HG03575 (cell line): ENCODE data around the gene CNTNAP2.
"Not testable (repeated sequence)": the region's sequence is repeated elsewhere in the genome, so short reads cannot be mapped to it uniquely, and the experiment has no call there.

Experiments
- ATAC-seq: cut with Tn5 transposase; IDR thresholded peaks from one replicate; pipeline ENCODE4 v1.9.1; 2021; ENCODE audit not compliant: unreplicated experiment, insufficient number of reproducible peaks, low FRiP score; ENCODE audit errors: extremely low read depth

Gene CNTNAP2

GRCh38 chr7:146889806-146890555 lies 773.4 kb downstream of the CNTNAP2 start:
- ATAC-seq, result no peak

- ATAC-seq, result no peak
Observed at GRCh38 chr7:146892151-146892550, 775.5 kb downstream of the CNTNAP2 start.

GRCh38 chr7:146894927-146895326 lies 778.3 kb downstream of the CNTNAP2 start:
- no peak for ATAC-seq

DNA sequence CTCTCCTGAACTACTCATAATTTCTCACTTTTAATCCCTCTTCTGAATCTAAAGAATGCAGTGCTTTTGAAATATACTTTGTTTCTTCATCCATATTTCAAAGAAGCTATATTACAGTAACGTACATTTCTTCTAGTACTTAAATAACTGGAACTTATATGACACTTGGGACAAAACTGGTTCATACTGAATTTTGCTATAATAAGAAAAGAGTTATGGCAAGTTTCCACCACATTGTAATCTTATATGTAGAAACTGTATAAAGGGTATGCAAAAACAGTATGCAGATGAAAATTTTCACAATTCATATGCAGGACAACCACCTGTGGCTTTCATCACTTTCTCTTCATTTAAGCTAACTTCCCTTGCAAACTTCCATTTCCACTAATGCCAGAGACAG lies 785.7 kb downstream of the CNTNAP2 start:
- no peak for ATAC-seq

DNA sequence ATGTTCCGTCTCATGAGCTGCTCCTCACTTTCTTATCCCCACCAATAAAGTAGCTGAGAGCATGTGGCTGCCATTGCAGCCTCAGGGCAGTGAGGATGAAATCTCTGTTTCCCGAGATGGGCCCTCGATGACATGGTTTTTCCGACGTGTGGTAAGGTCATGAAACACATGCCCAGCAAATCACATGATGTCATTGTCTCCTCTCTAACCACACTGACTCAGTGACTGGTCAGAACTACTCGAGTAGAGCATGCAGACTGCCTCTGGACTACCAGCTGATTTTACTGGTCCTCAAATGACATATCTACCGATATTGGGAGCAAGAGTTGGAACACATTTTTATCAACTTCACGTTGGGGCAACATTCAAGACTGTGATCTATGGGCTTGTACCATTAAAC lies 786.1 kb downstream of the CNTNAP2 start:
- ATAC-seq, result no peak

GRCh38 chr7:146905746-146906145 lies 789.1 kb downstream of the CNTNAP2 start:
- not testable (repeated sequence) for ATAC-seq

GRCh38 chr7:146922782-146923181 lies 806.2 kb downstream of the CNTNAP2 start:
- ATAC-seq, result no peak

DNA sequence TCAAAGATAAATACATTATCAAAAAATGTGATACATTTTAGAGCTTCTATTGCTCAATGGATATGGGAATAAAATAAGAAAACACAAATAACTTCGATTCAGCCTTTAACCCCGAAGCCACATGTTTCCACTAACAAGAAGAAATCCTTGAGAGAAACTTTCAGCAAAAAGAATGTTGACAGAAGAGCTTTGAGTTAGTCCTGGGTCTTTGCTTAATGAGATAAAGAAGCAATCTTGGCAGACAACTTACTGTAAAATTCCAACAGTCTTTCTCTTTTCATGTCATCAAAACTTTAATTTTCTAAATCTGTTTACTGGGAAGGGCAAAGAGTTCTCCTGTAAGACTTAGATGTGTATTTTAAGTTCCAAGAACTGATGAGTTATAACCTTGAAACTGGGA lies 810.2 kb downstream of the CNTNAP2 start:
- no peak for ATAC-seq

DNA sequence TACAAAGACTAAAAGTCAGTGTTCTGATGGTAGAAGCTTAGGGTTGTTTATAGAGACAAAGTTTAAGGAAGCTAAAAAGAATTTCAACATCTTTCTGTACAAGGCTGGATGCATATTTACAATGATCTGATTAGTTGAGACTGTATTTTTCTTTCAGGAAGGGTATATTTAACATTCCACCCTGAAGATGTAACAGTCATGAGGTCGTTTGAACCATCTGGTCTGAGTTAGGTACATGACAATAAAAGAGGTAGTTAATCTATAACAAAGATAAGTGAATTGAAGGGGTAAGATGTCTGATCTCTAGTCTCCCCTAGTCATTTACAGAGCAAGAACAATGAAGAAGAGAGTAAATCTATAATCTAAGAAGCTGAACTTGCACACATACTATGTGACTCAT lies 821.2 kb downstream of the CNTNAP2 start:
- ATAC-seq, result no peak

GRCh38 chr7:146943483-146943882 lies 826.9 kb downstream of the CNTNAP2 start:
- ATAC-seq, result no peak

- ATAC-seq, result no peak
Observed at GRCh38 chr7:146948703-146949102, 832.1 kb downstream of the CNTNAP2 start.

GRCh38 chr7:146956321-146956720 lies 839.7 kb downstream of the CNTNAP2 start:
- ATAC-seq, result no peak

GRCh38 chr7:146956853-146957252 lies 840.3 kb downstream of the CNTNAP2 start:
- ATAC-seq, result no peak

DNA sequence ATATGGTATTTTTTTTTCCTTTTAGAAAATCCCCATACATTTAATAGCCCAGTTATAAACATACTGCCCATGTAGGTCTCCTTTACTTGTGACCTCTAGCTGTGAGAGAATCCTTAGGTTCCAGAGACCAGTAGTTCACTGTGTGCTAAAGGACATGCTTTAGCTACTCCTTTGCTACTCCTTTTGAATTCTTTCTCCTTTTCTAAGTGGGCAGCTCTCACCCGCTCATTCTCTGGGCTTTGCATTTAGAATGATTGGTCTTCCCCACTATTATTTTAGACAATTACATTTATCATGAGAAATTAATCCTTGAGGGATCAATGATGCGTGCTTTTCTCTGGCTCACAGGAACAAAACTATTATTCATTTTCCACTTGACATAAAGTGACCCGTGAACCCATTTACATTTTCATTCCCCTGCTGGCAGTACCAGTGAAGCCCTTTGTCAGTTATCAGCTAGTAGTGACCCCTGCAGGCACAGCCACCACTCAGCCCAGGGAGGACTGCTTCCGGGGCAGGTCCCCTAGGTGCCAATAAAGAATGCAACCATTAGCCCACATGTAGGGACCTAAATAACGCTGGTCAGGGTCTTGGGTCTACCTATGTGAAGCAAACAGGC lies 844.3 kb downstream of the CNTNAP2 start:
- ATAC-seq, result no peak

DNA sequence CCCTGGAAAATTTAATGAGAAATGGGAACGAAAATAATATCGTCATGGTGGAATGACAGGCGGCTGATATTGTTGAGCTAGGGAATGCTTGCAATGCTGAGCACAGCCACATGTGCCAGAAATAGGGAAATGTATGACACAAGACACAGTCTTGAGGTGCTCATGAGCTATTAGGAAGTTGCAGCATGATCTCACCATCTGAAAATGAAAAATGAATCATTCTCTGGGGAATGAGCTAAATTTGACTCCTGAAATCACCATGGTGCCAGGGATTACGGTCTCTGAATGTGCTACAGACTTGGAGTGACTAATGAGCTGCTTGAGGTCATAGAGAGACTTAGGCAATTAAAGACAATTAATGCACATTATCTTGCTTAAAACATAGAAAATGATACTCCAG lies 845.0 kb downstream of the CNTNAP2 start:
- ATAC-seq, result no peak

DNA sequence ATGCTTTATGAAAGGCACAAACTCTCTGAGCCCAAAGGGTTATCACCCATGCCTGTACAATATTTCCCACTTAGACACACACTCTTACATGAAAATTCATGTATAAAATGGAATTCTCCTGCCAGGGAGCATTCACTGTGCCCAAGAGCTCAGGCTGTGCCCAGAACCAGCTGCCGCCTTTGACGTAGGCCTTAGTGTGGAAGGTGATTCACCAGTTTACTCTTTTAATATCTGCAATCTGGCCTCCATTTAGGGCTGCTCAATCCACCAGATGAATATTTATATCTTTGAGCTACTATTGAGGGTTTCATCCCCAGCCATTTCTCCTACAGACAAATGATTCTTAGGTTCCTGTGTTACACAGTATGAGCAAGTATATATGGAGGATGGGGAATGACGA lies 849.7 kb downstream of the CNTNAP2 start:
- ATAC-seq, result no peak

DNA sequence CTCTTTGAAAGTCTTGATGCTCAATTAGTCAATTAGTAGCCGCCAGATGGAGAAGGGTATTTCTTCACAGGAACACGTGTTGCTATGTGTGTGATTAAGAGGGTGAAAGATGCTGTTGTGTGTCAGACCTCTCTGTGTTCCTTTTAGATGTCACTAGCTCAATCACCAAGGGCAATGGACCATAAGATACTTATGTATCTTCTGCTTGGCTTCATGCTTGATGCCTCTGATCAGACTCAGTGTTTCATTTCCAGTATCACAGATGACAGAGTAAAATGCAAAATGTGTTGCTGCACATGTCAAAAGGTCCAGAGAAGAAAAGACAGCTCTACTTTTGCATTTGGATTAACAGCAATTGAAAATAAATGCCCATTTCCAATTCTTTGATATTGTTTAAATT lies 865.9 kb downstream of the CNTNAP2 start:
- ATAC-seq, result no peak

GRCh38 chr7:146991596-146991995 lies 875.0 kb downstream of the CNTNAP2 start:
- ATAC-seq, result no peak

- ATAC-seq, result no peak
Observed at GRCh38 chr7:146993764-146994163, 877.2 kb downstream of the CNTNAP2 start.

DNA sequence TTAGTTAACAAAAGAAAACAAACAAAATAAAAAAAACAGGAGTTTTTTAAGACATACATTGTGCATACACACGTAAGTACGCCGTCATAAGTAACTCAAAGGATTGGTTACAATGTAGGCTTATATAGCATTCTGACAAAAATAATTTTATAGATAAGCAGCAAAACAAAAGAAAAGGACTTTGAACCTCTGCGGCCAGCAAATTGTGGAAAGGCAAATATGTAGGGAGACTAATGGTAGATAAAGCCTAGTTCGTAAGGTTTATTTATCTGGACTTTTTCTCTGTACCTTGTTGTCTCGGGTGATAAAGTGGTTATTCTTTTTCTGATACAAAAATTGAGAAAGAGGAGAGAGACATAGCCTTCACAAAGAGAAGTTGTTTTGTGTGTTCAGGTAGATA lies 891.9 kb downstream of the CNTNAP2 start:
- ATAC-seq, result no peak

DNA sequence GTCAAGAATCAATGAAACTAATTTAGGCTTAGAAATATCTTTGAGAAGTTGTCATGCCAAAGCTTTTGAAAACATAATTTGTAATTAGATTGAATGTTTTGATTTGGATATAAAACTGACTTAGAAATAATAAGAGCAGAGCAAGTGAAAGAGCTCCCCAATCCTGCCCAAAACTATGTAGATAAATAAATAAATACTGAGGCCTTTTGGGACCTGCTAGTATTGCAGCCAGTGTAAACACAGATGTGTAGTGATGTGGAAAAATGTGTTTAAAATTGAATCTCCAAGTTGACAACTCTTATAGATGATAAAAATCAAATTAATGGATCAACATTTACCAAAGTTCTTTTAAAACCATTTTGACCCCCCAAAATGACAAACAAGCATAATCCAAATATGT lies 896.1 kb downstream of the CNTNAP2 start:
- ATAC-seq, result no peak
